Neural cell (in vitro differentiated cells): ENCODE data around the gene ARRB1.

Experiments used
- EP300 ChIP-seq: fragments of 450-650 bp; conservative IDR thresholded peaks from 2 replicates; pipeline ENCODE4 v1.6.1; 2014; ENCODE audit warnings: antibody characterized with exemption, mild to moderate bottlenecking, moderate library complexity; ENCODE audit not compliant: poor library complexity, severe bottlenecking
- POLR2AphosphoS5 ChIP-seq: IDR thresholded peaks from 2 replicates; pipeline ENCODE4 v1.6.1; 2012
- RAD21 ChIP-seq: fragments of 450-650 bp; conservative IDR thresholded peaks from 2 replicates; pipeline ENCODE4 v1.6.1; 2014; ENCODE audit warnings: antibody characterized with exemption, mild to moderate bottlenecking, moderate library complexity
- SMC3 ChIP-seq: fragments of 450-650 bp; conservative IDR thresholded peaks from 2 replicates; pipeline ENCODE4 v1.6.1; 2014; ENCODE audit warnings: antibody characterized with exemption, mild to moderate bottlenecking, moderate library complexity; ENCODE audit not compliant: poor library complexity
- TAF1 ChIP-seq: IDR thresholded peaks from 2 replicates; pipeline ENCODE4 v1.6.1; 2012; ENCODE audit warnings: low read depth
- TF ChIP-seq, protein P1 (sequence below): fragments of 450-650 bp; IDR thresholded peaks from 2 replicates; pipeline ENCODE4 v1.5.1; 2014; ENCODE audit warnings: antibody characterized with exemption, mild to moderate bottlenecking, moderate library complexity; ENCODE audit not compliant: poor library complexity, severe bottlenecking

DNA sequence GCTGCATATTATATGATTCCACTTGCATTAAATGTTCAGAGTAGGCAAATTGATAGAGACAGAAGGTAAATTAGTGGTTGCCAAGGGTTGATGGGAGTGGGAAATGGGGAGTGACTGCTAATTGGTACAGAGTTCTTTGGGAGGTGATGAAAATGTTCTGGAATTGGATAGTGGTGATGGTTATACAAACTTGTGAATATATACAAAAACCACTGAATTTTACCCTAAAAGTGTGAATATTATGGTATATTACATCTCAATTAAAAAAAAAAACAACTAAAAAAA is 52.5 kb downstream of the ARRB1 start:
- TF ChIP-seq, protein P1, sequence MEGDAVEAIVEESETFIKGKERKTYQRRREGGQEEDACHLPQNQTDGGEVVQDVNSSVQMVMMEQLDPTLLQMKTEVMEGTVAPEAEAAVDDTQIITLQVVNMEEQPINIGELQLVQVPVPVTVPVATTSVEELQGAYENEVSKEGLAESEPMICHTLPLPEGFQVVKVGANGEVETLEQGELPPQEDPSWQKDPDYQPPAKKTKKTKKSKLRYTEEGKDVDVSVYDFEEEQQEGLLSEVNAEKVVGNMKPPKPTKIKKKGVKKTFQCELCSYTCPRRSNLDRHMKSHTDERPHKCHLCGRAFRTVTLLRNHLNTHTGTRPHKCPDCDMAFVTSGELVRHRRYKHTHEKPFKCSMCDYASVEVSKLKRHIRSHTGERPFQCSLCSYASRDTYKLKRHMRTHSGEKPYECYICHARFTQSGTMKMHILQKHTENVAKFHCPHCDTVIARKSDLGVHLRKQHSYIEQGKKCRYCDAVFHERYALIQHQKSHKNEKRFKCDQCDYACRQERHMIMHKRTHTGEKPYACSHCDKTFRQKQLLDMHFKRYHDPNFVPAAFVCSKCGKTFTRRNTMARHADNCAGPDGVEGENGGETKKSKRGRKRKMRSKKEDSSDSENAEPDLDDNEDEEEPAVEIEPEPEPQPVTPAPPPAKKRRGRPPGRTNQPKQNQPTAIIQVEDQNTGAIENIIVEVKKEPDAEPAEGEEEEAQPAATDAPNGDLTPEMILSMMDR = no peak
- no peak for TF ChIP-seq EP300
- TF ChIP-seq POLR2AphosphoS5 = no peak
- TF ChIP-seq RAD21 = no peak
- no peak for TF ChIP-seq TAF1
- TF ChIP-seq SMC3 = no peak
